GM12874 (cell line): ENCODE data around the gene APCDD1L.

ENCODE experiments used
- CTCF ChIP-seq: IDR thresholded peaks from 2 replicates; pipeline ENCODE4 v1.5.1; 2011; ENCODE audit warnings: low read depth, mild to moderate bottlenecking, control low read depth, low read length, moderate library complexity; ENCODE audit not compliant: insufficient read depth

APCDD1L gene

GRCh38 chr20:58446960-58447265 lies 68.3 kb downstream of the APCDD1L start:
- no peak for TF ChIP-seq CTCF

- TF ChIP-seq CTCF = no peak
Measured at GRCh38 chr20:58446264-58446959, 68.8 kb downstream of the APCDD1L start.

GRCh38 chr20:58444746-58445255 lies 70.4 kb downstream of the APCDD1L start:
- no peak for TF ChIP-seq CTCF

GRCh38 chr20:58441723-58442122 lies 73.5 kb downstream of the APCDD1L start:
- no peak for TF ChIP-seq CTCF

- no peak for TF ChIP-seq CTCF
Measured at GRCh38 chr20:58440021-58440767, 75.0 kb downstream of the APCDD1L start.

GRCh38 chr20:58438970-58439808 lies 76.0 kb downstream of the APCDD1L start:
- no peak for TF ChIP-seq CTCF

GRCh38 chr20:58436868-58437645 lies 78.1 kb downstream of the APCDD1L start:
- no peak for TF ChIP-seq CTCF
